K562 (cell line): Measurements from ENCODE around the gene TOM1L1. TPM values are rescaled to one million over a fixed set of nuclear protein-coding genes. Genes with fewer than 3 reads are reported as not detected.

ENCODE experiments used
- ETV6 ChIP-seq, 3 experiments: fragments of 150-350 bp in 1 of 3; sonication (generic) in 1 of 3; formaldehyde crosslinking in 1 of 3; IDR thresholded peaks; 2 replicates each; pipeline versions ENCODE4 v1.6.1 to v1.8.0; 2014 to 2022; ENCODE audit warnings: borderline replicate concordance in 2 of 3, low read depth in 2 of 3, antibody characterized with exemption in 1 of 3, low read length in 1 of 3, mild to moderate bottlenecking in 1 of 3, missing genetic modification reagents in 1 of 3
- HOXB6 ChIP-seq: fragments of 250-450 bp; sonication (Bioruptor Pico); IDR thresholded peaks from 2 replicates; pipeline ENCODE4 v1.5.1; 2022; ENCODE audit warnings: mild to moderate bottlenecking, borderline replicate concordance
- RBM22 ChIP-seq: fragments of 200-400 bp; formaldehyde crosslinking; IDR thresholded peaks from 2 replicates; pipeline ENCODE4 v1.6.1; 2018; ENCODE audit warnings: low read length, low read depth; ENCODE audit not compliant: poor library complexity, severe bottlenecking
- ZFP30 ChIP-seq: fragments of 250-450 bp; sonication (Bioruptor Pico); IDR thresholded peaks from 2 replicates; pipeline ENCODE4 v1.8.0; 2022; ENCODE audit warnings: moderate library complexity, mild to moderate bottlenecking, inconsistent platforms, borderline replicate concordance
- ZNF133 ChIP-seq: fragments of 250-450 bp; sonication (Bioruptor Pico); IDR thresholded peaks from 2 replicates; pipeline ENCODE4 v1.4.0; 2020; ENCODE audit warnings: mild to moderate bottlenecking
- ZNF253 ChIP-seq: fragments of 250-450 bp; sonication (Bioruptor Pico); conservative IDR thresholded peaks from 2 replicates; pipeline ENCODE4 v1.6.1; 2021; ENCODE audit warnings: mild to moderate bottlenecking
- polyA plus RNA-seq, 8 experiments: library from polyadenylated mRNA; depleted of rRNA in 4 of 8; stranded (reverse) in 5 of 8; unstranded in 3 of 8; fragments of >200 nt; fragmentation: Nextera tagmentation in 2 of 8; fragmentation: Illumina TruSeq in 1 of 8; extraction: Ambion mirVana in 2 of 8; extraction: Trizol in 1 of 8; gene quantifications; 2 replicates each; pipeline versions ENCODE4 v1.2.1 to v1.2.3, GENCODE V29; 2011 to 2014; ENCODE audit warnings: inconsistent platforms in 1 of 8, missing spikeins in 1 of 8
- total RNA-seq, 7 experiments: library from RNA; depleted of rRNA in 6 of 7; stranded (reverse); fragments of >200 nt in 6 of 7; fragmentation: Illumina TruSeq in 2 of 7; extraction: Trizol in 2 of 7; gene quantifications; 2 replicates each; pipeline versions ENCODE4 v1.2.1 to v1.2.3, GENCODE V29; 2011 to 2021; ENCODE audit warnings: low replicate concordance in 1 of 7
- TF ChIP-seq, protein P1 (sequence below), 2 experiments: fragments of 450-650 bp; IDR thresholded peaks; 2 replicates each; pipeline ENCODE4 v1.6.1; 2016; ENCODE audit warnings: mild to moderate bottlenecking in 2 of 2, borderline replicate concordance in 1 of 2, low read depth in 1 of 2, moderate library complexity in 1 of 2
- TF ChIP-seq, protein P2 (sequence below): sonication (generic); formaldehyde crosslinking; IDR thresholded peaks from 2 replicates; pipeline ENCODE4 v1.8.0; 2023; ENCODE audit warnings: missing genetic modification reagents, mild to moderate bottlenecking, borderline replicate concordance
- TF ChIP-seq, protein P3 (sequence below): sonication (generic); formaldehyde crosslinking; IDR thresholded peaks from 2 replicates; pipeline ENCODE4 v1.8.0; 2023; ENCODE audit warnings: mild to moderate bottlenecking, missing genetic modification reagents

The TOM1L1 gene
- total and polyA plus RNA-seq, 9 of the 15 experiments (the other 6 are each of a cell fraction or from before 2014, with no cell fraction given): 21.3 to 74.3 (median 31.0) TPM

DNA sequence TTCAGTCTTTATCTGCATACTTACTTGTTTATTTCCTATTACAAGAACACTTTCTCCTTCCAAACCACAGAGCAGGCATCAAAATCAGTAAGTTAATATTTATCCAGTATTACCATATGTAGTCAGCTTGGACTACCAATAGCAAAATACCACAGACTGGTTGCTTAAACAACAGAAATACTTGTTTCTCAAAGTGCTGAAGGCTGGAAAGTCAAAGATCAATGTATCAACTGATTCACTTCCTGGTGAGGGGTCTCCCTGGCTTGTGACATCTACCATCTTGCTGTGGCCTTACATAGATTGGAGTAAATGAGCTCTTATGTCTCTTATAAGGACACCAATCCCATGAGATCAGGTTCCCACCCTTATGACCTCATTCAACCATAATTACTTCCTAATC lies 70.5 kb downstream of the TOM1L1 start (continued):
- TF ChIP-seq, protein P1, sequence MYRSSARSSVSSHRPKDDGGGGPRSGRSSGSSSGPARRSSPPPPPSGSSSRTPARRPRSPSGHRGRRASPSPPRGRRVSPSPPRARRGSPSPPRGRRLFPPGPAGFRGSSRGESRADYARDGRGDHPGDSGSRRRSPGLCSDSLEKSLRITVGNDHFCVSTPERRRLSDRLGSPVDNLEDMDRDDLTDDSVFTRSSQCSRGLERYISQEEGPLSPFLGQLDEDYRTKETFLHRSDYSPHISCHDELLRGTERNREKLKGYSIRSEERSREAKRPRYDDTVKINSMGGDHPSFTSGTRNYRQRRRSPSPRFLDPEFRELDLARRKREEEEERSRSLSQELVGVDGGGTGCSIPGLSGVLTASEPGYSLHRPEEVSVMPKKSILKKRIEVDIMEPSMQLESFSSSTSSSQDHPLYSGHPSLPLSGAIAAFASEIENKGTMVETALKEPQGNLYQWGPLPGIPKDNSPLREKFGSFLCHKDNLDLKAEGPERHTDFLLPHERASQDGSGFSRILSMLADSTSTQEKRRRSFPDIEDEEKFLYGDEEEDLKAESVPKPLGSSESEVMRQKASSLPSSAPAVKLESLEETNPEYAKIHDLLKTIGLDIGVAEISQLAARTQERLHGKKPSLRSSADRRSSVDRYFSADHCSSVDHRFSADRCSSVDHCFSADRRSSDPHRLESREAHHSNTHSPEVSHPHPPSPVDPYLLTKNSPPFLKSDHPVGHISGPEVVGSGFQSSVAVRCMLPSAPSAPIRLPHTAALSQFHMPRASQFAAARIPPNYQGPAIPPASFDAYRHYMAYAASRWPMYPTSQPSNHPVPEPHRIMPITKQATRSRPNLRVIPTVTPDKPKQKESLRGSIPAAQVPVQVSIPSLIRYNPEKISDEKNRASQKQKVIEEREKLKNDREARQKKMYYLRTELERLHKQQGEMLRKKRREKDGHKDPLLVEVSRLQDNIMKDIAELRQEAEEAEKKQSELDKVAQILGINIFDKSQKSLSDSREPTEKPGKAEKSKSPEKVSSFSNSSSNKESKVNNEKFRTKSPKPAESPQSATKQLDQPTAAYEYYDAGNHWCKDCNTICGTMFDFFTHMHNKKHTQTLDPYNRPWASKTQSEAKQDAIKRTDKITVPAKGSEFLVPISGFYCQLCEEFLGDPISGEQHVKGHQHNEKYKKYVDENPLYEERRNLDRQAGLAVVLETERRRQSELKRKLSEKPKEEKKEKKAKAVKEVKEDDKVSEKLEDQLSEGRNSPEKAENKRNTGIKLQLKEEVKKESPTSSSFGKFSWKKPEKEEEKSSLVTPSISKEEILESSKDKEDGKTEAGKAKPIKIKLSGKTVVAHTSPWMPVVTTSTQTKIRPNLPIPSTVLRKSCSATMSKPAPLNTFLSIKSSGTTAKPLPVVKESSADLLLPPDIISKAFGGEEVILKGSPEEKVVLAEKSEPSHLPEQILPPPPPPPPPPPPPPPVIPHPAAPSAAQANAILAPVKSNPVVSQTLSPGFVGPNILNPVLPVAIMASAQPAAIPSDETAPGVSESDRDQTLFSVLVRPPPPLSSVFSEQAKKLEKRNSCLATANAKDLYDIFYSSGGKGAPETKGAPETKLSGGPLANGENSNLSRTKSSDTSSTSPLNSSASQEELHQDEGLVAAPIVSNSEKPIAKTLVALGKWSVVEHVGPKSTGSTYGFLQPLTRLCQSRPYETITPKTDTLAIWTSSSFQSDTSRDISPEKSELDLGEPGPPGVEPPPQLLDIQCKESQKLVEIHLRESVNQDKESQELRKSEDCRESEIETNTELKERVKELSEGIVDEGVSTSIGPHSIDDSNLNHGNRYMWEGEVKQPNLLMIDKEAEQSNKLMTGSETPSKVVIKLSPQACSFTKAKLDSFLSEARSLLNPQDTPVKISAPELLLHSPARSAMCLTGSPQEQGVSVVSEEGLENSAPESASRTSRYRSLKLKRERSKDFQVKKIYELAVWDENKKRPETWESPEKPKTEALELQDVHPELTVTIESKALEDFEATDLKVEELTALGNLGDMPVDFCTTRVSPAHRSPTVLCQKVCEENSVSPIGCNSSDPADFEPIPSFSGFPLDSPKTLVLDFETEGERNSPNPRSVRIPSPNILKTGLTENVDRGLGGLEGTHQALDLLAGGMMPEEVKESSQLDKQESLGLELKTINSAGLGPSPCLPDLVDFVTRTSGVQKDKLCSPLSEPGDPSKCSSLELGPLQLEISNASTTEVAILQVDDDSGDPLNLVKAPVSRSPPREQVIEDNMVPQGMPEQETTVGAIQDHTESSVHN (IDR thresholded peaks at IDR 0.05; ENCODE audit: borderline replicate concordance in 1 of 2, low read depth in 1 of 2): no peak
- TF ChIP-seq ZFP30 (CRISPR knock-in tag) (no peak), ZNF253 (CRISPR knock-in tag) (no peak), HOXB6 (CRISPR knock-in tag) (no peak), RBM22 (no peak), ZNF133 (CRISPR knock-in tag) (no peak), ETV6 (IDR thresholded peaks at IDR 0.05; ENCODE audit: borderline replicate concordance in 1 of 2, low read depth in 2 of 2, low read length in 1 of 2) (no peak), ETV6 (CRISPR knock-in tag; IDR thresholded peaks at IDR 0.05; ENCODE audit: borderline replicate concordance) (no peak)
- TF ChIP-seq, protein P2, sequence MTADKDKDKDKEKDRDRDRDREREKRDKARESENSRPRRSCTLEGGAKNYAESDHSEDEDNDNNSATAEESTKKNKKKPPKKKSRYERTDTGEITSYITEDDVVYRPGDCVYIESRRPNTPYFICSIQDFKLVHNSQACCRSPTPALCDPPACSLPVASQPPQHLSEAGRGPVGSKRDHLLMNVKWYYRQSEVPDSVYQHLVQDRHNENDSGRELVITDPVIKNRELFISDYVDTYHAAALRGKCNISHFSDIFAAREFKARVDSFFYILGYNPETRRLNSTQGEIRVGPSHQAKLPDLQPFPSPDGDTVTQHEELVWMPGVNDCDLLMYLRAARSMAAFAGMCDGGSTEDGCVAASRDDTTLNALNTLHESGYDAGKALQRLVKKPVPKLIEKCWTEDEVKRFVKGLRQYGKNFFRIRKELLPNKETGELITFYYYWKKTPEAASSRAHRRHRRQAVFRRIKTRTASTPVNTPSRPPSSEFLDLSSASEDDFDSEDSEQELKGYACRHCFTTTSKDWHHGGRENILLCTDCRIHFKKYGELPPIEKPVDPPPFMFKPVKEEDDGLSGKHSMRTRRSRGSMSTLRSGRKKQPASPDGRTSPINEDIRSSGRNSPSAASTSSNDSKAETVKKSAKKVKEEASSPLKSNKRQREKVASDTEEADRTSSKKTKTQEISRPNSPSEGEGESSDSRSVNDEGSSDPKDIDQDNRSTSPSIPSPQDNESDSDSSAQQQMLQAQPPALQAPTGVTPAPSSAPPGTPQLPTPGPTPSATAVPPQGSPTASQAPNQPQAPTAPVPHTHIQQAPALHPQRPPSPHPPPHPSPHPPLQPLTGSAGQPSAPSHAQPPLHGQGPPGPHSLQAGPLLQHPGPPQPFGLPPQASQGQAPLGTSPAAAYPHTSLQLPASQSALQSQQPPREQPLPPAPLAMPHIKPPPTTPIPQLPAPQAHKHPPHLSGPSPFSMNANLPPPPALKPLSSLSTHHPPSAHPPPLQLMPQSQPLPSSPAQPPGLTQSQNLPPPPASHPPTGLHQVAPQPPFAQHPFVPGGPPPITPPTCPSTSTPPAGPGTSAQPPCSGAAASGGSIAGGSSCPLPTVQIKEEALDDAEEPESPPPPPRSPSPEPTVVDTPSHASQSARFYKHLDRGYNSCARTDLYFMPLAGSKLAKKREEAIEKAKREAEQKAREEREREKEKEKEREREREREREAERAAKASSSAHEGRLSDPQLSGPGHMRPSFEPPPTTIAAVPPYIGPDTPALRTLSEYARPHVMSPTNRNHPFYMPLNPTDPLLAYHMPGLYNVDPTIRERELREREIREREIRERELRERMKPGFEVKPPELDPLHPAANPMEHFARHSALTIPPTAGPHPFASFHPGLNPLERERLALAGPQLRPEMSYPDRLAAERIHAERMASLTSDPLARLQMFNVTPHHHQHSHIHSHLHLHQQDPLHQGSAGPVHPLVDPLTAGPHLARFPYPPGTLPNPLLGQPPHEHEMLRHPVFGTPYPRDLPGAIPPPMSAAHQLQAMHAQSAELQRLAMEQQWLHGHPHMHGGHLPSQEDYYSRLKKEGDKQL (CRISPR knock-in tag): no peak
- TF ChIP-seq, protein P3, sequence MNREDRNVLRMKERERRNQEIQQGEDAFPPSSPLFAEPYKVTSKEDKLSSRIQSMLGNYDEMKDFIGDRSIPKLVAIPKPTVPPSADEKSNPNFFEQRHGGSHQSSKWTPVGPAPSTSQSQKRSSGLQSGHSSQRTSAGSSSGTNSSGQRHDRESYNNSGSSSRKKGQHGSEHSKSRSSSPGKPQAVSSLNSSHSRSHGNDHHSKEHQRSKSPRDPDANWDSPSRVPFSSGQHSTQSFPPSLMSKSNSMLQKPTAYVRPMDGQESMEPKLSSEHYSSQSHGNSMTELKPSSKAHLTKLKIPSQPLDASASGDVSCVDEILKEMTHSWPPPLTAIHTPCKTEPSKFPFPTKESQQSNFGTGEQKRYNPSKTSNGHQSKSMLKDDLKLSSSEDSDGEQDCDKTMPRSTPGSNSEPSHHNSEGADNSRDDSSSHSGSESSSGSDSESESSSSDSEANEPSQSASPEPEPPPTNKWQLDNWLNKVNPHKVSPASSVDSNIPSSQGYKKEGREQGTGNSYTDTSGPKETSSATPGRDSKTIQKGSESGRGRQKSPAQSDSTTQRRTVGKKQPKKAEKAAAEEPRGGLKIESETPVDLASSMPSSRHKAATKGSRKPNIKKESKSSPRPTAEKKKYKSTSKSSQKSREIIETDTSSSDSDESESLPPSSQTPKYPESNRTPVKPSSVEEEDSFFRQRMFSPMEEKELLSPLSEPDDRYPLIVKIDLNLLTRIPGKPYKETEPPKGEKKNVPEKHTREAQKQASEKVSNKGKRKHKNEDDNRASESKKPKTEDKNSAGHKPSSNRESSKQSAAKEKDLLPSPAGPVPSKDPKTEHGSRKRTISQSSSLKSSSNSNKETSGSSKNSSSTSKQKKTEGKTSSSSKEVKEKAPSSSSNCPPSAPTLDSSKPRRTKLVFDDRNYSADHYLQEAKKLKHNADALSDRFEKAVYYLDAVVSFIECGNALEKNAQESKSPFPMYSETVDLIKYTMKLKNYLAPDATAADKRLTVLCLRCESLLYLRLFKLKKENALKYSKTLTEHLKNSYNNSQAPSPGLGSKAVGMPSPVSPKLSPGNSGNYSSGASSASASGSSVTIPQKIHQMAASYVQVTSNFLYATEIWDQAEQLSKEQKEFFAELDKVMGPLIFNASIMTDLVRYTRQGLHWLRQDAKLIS (CRISPR knock-in tag): no peak
